ENCODE data around the gene PAK3. TPM values are rescaled to one million over a fixed set of nuclear protein-coding genes. Genes with fewer than 3 reads are reported as not detected.

PAK3 gene
- total RNA-seq (10 to 100 TPM in 1 of 9 donors, 1 to 10 TPM in 6, under 1 TPM in 2; 0.68 to 10.3 (median 3.4) TPM), polyA plus RNA-seq (1 to 10 TPM; 1.6 to 6.2 (median 5.0) TPM)
- long read RNA-seq, donor 1 = 0 reads
- long read RNA-seq, donor 2 = 0 reads
- long read RNA-seq, donor 3 = 0 reads
- long read RNA-seq, donor 4 = 0 reads
- long read RNA-seq, donor 5, full-length matches to known transcripts = 1 of 2 reads
- long read RNA-seq, donor 5, partial matches to known transcripts = 1 of 2 reads
- long read RNA-seq, donor 5, other reads (novel, unspliced or antisense) = 0 of 2 reads
- long read RNA-seq, donor 6, partial matches to known transcripts = 3 of 9 reads
- long read RNA-seq, donor 6, other reads (novel, unspliced or antisense) = 6 of 9 reads
- long read RNA-seq, donor 7 = 0 reads
- long read RNA-seq, donor 8 = 0 reads
- long read RNA-seq, donor 9 = 0 reads
- long read RNA-seq, donor 10 = 0 reads

GRCh38 chrX:111095974-111096895 is at the start of gene PAK3:
Gene PAK3, plus strand, starts transcription at chrX:111096191. Its CDS starts 26,913 bp downstream, at chrX:111123104.
- TF ChIP-seq CTCF (IDR thresholded peaks at IDR 0.05) (no peak), POLR2A (IDR thresholded peaks at IDR 0.05) (peak; percentile 31 to 57)
- Histone ChIP-seq H3K4me3 (peak within 1 kb of the TSS in 2 of 4 donors; percentile 18 to 55), H3K27ac (peak within 1 kb of the TSS in 2 of 5 donors; percentile 69 to 74), H3K27me3 (peaks cover 56% of the 10 kb centered on the region), H3K9me3 (replicated peaks in 1 of 3) (no peaks in the 10 kb centered on the region), H3K4me1 (replicated peaks in 1 of 2) (no peaks in the 10 kb centered on the region), H3K36me3 (replicated peaks in 1 of 2) (no peaks in the 10 kb centered on the region)
- WGBS, 4 donors = 0 to 18% (median 8%) methylated on average over 6 to 51 of the region's 51 CpGs
- intact Hi-C loops (cut with DNase I) = loop anchor here in 1 of 2 donors (10.0 kb wide), 1 partner anchor 101 kb away; no protein-coding TSS in a partner anchor
- DNase-seq = peak; percentile 19 to 81 (median 39)

GRCh38 chrX:111047575-111047974 is 48.4 kb upstream of the PAK3 start:
- Histone ChIP-seq H3K27ac (no peak overlapping the region), H3K27me3 (peaks cover 19% of the 10 kb centered on the region), H3K4me1 (replicated peaks in 1 of 2) (no peaks in the 10 kb centered on the region), H3K9me3 (replicated peaks in 1 of 3) (no peaks in the 10 kb centered on the region), H3K36me3 (replicated peaks in 1 of 2) (no peaks in the 10 kb centered on the region), H3K4me3 (no peak overlapping the region)
- intact Hi-C loops (cut with DNase I) = no loop called here
- TF ChIP-seq POLR2A (IDR thresholded peaks at IDR 0.05) = no peak
- no peak for TF ChIP-seq CTCF (IDR thresholded peaks at IDR 0.05)
- peak in 3 of 7 donors; percentile 0 to 19 (median 14) for DNase-seq
- WGBS, 4 donors = 0 to 65% (median 43%) methylated on average over 1 to 4 of the region's 4 CpGs

- no peaks in the 10 kb centered on the region for H3K9me3 ChIP-seq (replicated peaks in 1 of 3)
- H3K27me3 ChIP-seq = peaks cover 13% of the 10 kb centered on the region
- no peak overlapping the region for H3K4me3 ChIP-seq
- H3K27ac ChIP-seq = no peak overlapping the region
- no peaks in the 10 kb centered on the region for H3K36me3 ChIP-seq (replicated peaks in 1 of 2)
- DNase-seq = no peak
- intact Hi-C loops (cut with DNase I) = no loop called here
- TF ChIP-seq CTCF (IDR thresholded peaks at IDR 0.05) (no peak), POLR2A (IDR thresholded peaks at IDR 0.05) (no peak)
- H3K4me1 ChIP-seq (replicated peaks in 1 of 2) = no peaks in the 10 kb centered on the region
Observed at GRCh38 chrX:111052478-111052877, 43.5 kb upstream of the PAK3 start.

All from adrenal gland (tissue), 19 donors.